Fibroblast of pulmonary artery (primary cell): ENCODE data around the gene NGLY1.

Experiments
- DNase-seq: peaks from one replicate; pipeline ENCODE4 v3.0.0-alpha.2; 2010; ENCODE audit warnings: low read depth
- H3K4me3 ChIP-seq: replicated peaks from 2 replicates; pipeline ENCODE4 v1.5.1; 2011; ENCODE audit warnings: low read depth, mild to moderate bottlenecking, control low read depth, low read length, moderate library complexity
- CTCF ChIP-seq: IDR thresholded peaks from 2 replicates; pipeline ENCODE4 v1.5.1; 2011; ENCODE audit warnings: mild to moderate bottlenecking, control low read depth, low read length, inconsistent platforms; ENCODE audit errors: missing control alignments

The NGLY1 gene

GRCh38 chr3:25683882-25684281, 99.4 kb downstream of the NGLY1 start:
- TF ChIP-seq CTCF: no peak
- no peak for DNase-seq
- H3K4me3 ChIP-seq: no peak overlapping the region

- TF ChIP-seq CTCF: no peak
- no peak for DNase-seq
- H3K4me3 ChIP-seq: no peak overlapping the region
Measured at GRCh38 chr3:25683410-25683809, 99.8 kb downstream of the NGLY1 start.

- H3K4me3 ChIP-seq: no peak overlapping the region
- DNase-seq: no peak
- no peak for TF ChIP-seq CTCF
Measured at GRCh38 chr3:25679642-25680302, 103.5 kb downstream of the NGLY1 start.

- H3K4me3 ChIP-seq: no peak overlapping the region
- DNase-seq: no peak
- TF ChIP-seq CTCF: no peak
Measured at GRCh38 chr3:25679166-25679565, 104.1 kb downstream of the NGLY1 start.

- no peak for DNase-seq
- H3K4me3 ChIP-seq: no peak overlapping the region
- no peak for TF ChIP-seq CTCF
Measured at GRCh38 chr3:25678581-25678980, 104.7 kb downstream of the NGLY1 start.

- no peak overlapping the region for H3K4me3 ChIP-seq
- TF ChIP-seq CTCF: no peak
- DNase-seq: no peak
Measured at GRCh38 chr3:25677121-25677520, 106.1 kb downstream of the NGLY1 start.

GRCh38 chr3:25674670-25675069, 108.6 kb downstream of the NGLY1 start:
- TF ChIP-seq CTCF: no peak
- DNase-seq: no peak
- no peak overlapping the region for H3K4me3 ChIP-seq
